Activated CD4-positive, alpha-beta T cell treated with anti-CD3 and anti-CD28 coated beads for 24 hours (primary cell): ENCODE data around the gene BRAF.
"Not testable (repeated sequence)": the region's sequence is repeated elsewhere in the genome, so short reads cannot be mapped to it uniquely, and the experiment has no call there.

ENCODE experiments used
- DNase-seq, 2 donors: peaks; one replicate each; pipeline ENCODE4 v3.0.0-alpha.2; 2020; ENCODE audit warnings: low read depth in 2 of 2

Gene BRAF

GRCh38 chr7:140924821-140925421, at the start of gene BRAF:
TSS of gene BRAF (minus strand) at chr7:140924929. CDS start at chr7:140924703, 226 bp downstream.
- peak; percentile 91 to 94 for DNase-seq

GRCh38 chr7:140972876-140973829, 48.4 kb upstream of the BRAF start:
- DNase-seq: no peak

- no peak for DNase-seq
Measured at GRCh38 chr7:140972344-140972743, 47.6 kb upstream of the BRAF start.

GRCh38 chr7:140967438-140967837, 42.7 kb upstream of the BRAF start:
- DNase-seq: no peak

- DNase-seq: no peak
Measured at GRCh38 chr7:140966561-140967233, 42.0 kb upstream of the BRAF start.

GRCh38 chr7:140961117-140961516, 36.4 kb upstream of the BRAF start:
- DNase-seq: no peak

GRCh38 chr7:140956997-140957396, 32.3 kb upstream of the BRAF start:
- not testable (repeated sequence) for DNase-seq

GRCh38 chr7:140945940-140946339, 21.2 kb upstream of the BRAF start:
- no peak for DNase-seq

- DNase-seq: not testable (repeated sequence)
Measured at GRCh38 chr7:140942242-140942641, 17.5 kb upstream of the BRAF start.

GRCh38 chr7:140940898-140941297, 16.2 kb upstream of the BRAF start:
- DNase-seq: no peak

GRCh38 chr7:140937702-140938264, 13.1 kb upstream of the BRAF start:
- no peak for DNase-seq

GRCh38 chr7:140928491-140929309, 4.0 kb upstream of the BRAF start:
- no peak for DNase-seq

- not testable (repeated sequence) for DNase-seq
Measured at GRCh38 chr7:140927945-140928344, 3.2 kb upstream of the BRAF start.

GRCh38 chr7:140927351-140927750, 2.6 kb upstream of the BRAF start:
- DNase-seq: no peak

GRCh38 chr7:140926021-140926817, 1.5 kb upstream of the BRAF start:
- DNase-seq: no peak

GRCh38 chr7:140924019-140924820, 509 bp downstream of the BRAF start:
- peak; percentile 22 to 50 for DNase-seq

- no peak for DNase-seq
Measured at GRCh38 chr7:140923358-140924006, 1.2 kb downstream of the BRAF start.

- DNase-seq: no peak
Measured at GRCh38 chr7:140922741-140923345, 1.9 kb downstream of the BRAF start.

GRCh38 chr7:140920745-140921144, 4.0 kb downstream of the BRAF start:
- DNase-seq: no peak
